ENCODE measurements around the gene DNAJC5. TPM values are rescaled to one million over a fixed set of nuclear protein-coding genes. Genes with fewer than 3 reads are reported as not detected.

Gene DNAJC5
- total RNA-seq, 4 donors from 2014 or later, result 29.9 to 56.3 (median 45.4) TPM

DNA sequence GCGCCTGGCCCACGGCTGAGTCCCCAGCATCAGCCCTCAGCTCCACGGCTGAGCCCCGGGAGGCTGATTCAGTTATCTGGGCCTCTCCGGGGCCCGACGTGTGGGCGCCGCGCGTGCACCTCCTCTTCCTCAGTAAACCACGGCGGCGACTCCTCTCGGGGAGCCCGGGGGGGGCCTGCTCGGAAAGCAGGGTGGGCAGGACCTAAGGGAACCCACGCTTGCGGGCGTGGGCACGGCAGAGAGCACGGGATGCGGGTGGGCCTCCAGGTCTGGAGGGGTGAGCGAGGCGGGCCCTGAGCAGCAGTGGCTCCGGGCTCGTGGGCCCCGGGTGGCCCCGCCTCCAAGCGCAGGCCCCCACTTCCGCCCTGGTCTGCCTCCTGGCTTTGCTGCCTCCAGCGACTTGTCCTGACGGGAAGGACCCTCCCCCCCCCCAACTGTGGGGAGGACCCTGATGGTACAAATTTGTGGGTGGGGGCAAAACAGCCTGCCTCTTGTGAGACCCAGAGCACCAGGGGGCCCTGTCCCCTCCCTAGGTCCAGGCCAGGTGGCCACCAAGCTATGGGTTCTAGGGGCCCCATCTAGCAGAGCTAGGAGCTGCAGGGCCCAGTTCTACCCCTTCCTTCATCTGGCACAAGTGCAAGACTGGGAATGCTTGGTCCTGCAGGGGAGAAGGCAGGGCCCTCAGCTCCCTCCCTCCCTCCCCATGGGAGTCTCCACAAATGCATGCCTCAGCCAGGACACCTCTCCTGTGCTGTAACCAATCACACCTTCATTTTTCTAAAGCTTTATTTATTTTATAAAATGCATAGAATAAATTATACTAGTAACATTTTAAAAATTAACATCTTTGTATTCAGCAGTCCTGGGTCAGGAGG, 44.4 kb downstream of the DNAJC5 start:
- DNase-seq (ENCODE audit: low spot score), result no peak
- no peak for TF ChIP-seq CTCF (IDR thresholded peaks at IDR 0.05)
- ATAC-seq (ENCODE audit: low FRiP score), result no peak

- DNase-seq (ENCODE audit: low spot score), result no peak
- no peak for ATAC-seq (ENCODE audit: low FRiP score)
- no peak for TF ChIP-seq CTCF (IDR thresholded peaks at IDR 0.05)
Observed at GRCh38 chr20:63940071-63940471, 45.1 kb downstream of the DNAJC5 start.

GRCh38 chr20:63940472-63941266, 45.7 kb downstream of the DNAJC5 start:
- no peak for ATAC-seq (ENCODE audit: low FRiP score)
- no peak for TF ChIP-seq CTCF (IDR thresholded peaks at IDR 0.05)

GRCh38 chr20:63941282-63942081, 46.6 kb downstream of the DNAJC5 start:
- no peak for ATAC-seq (ENCODE audit: low FRiP score)
- DNase-seq (ENCODE audit: low spot score), result no peak
- TF ChIP-seq CTCF (IDR thresholded peaks at IDR 0.05), result no peak

More at GRCh38 chr20:63940472-63941266, 45.7 kb downstream of the DNAJC5 start:
- DNase-seq (ENCODE audit: low spot score), result no peak

DNA sequence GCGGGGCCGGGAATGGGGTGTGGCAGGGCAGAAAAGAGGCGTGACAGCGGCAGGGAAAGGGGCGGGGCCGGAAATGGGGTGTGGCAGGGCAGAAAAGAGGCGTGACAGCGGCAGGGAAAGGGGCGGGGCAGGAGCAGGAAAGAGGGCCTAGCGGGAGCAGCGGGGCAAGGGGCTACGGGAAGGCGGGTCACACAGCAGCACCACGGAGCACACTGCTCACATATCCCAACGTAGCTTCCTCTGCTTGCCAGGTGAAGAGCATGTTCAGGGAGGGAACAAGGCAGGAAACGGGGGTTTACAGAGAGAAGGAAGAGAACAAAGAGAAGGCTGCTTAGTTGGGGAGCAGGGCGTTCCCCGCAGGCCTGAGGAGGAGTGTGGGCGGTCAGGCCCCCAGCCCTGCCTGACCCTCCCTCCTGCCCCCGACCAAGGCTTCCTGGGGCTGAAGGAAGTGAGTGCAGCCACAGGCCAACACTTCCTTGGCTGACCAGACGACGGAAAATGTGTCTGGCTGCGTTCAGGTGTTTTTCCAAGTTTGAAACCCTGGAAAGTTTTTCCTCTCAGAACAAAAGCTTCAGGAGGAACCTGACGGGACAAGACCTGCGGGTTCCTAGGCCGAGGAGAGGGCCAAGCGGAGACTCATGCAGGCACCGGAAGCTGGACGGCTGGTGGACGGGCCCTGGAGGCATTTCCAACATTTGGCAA, 47.5 kb downstream of the DNAJC5 start:
- no peak for TF ChIP-seq CTCF (IDR thresholded peaks at IDR 0.05)
- no peak for ATAC-seq (ENCODE audit: low FRiP score)
- DNase-seq (ENCODE audit: low spot score), result no peak
